Dermis microvascular lymphatic vessel endothelial cell (primary cell): ENCODE data around the gene HORMAD2. TPM values are rescaled to one million over a fixed set of nuclear protein-coding genes. Genes with fewer than 3 reads are reported as not detected.
"Not testable (repeated sequence)": the region's sequence is repeated elsewhere in the genome, so short reads cannot be mapped to it uniquely, and the experiment has no call there.

Experiments
- DNase-seq, 2 donors: peaks; one replicate each; pipeline versions ENCODE4 v3.0.0 to v3.0.0-alpha.2; 2010; ENCODE audit warnings: low read depth in 2 of 2
- total RNA-seq: library from RNA; depleted of rRNA; stranded (reverse); fragments of >200 nt; gene quantifications from 2 replicates; pipeline ENCODE4 v1.2.1, GENCODE V29; 2014

Gene HORMAD2
- total RNA-seq, 1 donor from 2014 or later = not detected

DNA sequence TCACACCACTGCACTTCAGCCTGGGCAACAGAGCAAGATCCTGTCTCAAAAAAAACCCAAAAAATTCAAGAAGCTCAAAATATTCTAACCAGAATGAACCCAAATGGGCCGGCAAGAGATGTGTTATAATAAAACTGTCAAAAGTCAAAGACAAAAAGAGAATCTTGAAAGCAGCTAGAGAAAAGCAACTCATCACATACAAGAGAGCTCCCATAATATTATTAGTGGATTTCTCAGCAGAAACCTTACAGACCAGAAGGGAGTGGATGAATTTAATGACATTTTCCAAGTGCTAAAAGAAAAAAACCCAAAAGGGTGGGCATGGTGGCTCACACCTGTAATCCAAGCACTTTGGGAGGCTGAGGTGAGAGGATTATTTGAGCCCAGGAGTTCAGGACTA is 22.9 kb upstream of the HORMAD2 start:
- DNase-seq = no peak

GRCh38 chr22:30059346-30060020 is 20.8 kb upstream of the HORMAD2 start:
- not testable (repeated sequence) for DNase-seq

- not testable (repeated sequence) for DNase-seq
These were observed 19.2 kb upstream of the HORMAD2 start for GRCh38 chr22:30061094-30061493.

DNA sequence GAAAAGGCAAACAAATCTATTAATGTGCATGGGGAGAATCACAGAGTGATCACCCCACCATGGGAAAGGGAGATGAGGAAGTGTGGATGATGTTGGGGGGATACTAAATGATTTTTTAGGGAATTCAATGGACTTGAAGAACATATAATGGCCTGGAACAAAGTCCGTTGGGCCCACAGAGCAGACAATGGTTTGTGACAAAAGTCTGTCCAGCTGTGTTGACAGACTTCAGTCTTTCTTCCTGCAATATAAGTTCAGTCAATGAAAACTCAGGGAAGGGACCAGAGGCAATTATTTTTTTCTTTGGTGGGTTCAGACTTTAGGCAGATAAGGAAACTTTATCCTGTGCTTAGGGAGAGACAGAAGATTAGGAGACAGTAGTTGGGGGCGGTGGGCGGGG is 18.0 kb upstream of the HORMAD2 start:
- no peak for DNase-seq

GRCh38 chr22:30062950-30063349 is 17.3 kb upstream of the HORMAD2 start:
- no peak for DNase-seq

DNA sequence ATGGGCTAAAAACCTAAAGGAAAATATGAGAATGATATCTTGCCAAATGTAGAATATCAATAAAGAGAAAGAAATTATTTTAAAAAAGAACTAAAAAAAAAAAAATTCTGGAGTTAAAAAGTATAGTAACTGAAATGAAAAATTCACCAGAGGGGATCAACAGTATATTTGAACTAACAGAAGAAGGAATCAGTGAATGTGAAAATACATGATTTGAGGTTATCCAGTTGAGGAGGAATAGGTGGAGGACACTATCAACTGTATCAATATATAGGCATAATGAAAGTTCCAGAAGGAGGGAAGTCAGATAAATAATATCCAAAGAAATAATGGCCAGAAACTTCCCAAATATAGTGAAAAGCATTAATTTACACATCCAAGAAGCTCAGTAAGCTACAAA is 16.1 kb upstream of the HORMAD2 start:
- DNase-seq = no peak

- no peak for DNase-seq
These were observed 6.5 kb upstream of the HORMAD2 start for GRCh38 chr22:30073743-30074142.

GRCh38 chr22:30074147-30074546 is 6.1 kb upstream of the HORMAD2 start:
- DNase-seq = no peak

DNA sequence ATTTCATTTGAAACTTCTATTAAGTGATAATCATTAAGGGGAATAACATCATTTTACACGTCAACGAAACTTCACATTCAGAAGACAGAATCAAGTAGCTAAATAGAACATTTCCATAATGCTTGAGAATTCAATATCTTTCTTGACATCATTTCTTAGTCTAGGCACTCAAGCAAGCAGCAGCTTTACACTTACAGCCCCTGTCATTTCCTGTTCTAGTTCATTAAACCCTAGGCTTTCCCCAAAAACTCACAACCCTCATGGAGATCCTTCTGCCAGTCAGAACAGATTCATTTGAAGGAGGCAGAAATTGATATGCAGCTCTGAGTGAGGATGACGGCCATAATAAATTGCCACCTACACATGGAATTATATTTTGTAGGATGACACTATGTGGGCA is 5.3 kb upstream of the HORMAD2 start:
- DNase-seq = no peak

DNA sequence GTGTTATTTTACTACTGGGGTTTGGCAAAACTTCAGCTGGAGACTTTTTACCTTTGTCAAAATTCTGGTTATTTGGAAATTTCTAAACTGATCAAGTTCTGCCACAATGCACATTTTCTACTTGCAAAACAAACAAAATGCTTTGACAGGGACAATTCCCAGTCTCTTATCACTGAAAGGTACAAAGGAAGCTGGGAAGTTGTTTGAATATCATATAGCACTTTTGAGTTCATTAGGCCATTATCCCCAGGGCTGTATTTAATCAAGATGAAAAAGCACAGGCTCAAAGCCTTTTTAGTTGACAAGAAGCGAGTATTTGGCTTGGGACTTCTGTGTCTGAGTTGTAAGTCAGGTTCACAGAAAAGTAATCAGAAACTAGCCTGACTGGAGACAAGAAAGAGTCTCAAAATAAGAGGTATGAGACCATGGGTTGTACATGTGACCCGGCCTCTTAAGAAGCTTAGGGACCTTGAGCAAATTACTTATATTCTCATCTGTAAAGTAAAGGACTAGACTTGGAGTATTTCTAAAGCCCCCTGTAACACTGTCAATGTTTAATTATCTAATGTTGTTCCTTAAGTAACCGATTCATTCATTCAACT is 2.9 kb upstream of the HORMAD2 start:
- DNase-seq = no peak

DNA sequence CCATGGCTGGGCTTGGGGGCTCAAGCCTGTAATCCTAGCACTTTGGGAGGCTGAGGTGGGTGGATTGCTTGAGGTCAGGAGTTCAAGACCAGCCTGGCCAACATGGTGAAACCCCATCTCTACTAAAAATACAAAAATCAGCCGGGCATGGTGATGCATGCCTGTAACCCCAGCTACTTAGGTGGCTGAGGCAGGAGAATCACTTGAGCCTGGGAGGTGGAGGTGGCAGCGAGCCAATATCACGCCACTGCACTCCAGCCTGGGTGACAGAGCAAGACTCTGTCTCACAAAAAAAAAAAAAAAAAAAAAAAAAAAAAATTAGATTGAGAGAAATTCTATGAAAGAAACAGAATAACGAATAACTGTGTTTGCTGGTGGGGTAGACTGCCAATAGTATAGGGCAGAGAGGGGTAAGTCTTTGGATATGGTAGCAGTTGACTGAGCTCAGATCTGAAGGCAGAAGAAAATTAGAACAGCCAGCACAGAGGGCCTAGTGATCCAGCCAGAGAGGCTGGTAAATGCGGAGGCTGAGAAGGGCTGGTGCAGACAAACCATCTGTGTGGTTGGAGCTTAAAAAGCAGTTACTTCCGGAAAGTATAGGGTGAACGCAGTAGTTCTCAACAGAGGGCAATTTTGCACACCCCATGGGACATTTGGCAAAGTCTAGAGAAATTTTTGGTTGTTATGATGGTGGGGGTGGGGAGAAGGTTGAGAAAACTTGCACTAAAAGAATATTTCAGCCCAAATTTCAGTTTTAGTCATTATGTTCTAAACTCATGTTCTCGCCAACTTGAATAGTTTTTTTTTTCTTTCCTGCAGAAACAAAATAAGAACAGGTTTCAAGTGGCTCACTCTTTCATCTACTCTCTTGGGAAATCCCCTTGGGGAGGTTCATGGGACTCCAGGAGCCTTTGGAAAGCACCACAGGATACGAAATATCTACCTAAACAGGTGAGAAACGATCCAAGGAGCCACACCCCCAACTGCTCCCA is 1.6 kb upstream of the HORMAD2 start:
- no peak for DNase-seq

DNA sequence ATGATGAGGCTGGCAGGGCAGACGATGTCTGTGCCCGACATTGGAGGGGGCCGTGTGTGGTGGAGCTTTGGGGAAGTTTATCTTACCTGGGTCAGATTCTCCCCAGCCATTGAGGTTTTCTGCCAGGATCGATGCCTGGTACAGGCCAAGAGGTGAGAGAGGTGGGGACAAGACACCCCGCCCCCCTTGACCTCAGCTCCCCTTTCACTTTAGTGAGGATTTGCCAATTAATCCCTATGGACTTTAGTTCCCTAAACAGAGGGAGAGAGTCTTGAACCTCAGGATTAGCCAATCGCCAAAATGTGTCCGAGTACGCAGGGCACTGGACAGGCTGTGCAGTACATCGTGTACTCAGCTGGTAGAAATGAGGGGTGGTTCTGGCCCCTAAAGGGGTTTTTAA is 541 bp downstream of the HORMAD2 start:
- no peak for DNase-seq

DNA sequence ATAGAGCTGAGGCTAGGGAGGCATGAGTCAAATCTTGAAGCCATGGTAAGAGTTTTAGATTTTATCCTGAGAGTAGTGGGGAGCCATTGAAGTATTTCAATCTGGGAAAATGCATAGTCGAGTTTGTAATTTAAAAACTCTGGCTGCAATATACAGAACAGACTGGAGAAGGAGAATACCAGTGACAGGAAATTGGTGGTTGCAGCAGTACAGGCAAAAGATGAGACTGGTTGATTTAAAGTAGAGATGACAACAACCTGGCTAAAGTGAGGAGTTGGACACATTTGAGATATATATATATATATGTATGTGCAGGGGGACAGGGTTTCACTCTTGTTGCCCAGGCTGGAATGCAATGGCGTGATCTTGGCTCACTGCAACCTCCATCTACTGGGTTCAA is 6.2 kb downstream of the HORMAD2 start:
- DNase-seq = no peak

DNA sequence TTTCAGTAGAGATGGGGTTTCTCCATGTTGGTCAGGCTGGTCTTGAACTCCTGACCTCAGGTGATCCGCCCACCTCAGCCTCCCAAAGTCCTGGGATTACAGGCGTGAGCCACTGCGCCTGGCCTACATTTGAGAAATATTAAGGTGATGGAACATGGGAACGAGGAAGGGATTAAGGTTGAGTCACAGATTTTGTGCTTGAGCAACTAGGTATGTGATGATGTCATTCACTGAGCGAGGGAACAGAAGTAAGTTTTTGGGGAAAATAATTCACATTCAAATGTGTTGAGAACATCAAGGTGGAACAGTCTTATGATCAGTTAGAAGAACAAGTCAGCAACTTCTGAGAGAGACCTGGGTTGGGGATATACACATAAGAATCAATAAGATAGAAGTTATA is 6.8 kb downstream of the HORMAD2 start:
- DNase-seq = not testable (repeated sequence)

DNA sequence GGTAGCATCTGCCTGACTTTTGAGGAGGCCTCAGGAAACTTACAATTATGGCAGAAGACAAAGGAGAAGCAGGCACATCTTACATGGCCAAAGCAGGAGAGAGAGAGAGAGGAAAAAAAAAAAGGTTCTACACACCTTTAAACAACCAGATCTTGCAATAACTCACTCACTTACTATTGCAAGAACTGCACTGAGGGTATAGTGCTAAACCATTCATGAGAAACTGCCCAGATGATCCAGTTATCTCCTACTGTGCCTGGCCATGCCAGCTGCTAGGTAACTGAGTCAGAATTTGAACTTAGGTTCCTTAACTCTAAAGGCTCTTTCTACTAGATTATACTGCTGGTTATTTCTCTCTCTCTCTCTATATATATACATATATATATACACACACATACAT is 7.3 kb downstream of the HORMAD2 start:
- DNase-seq = no peak

DNA sequence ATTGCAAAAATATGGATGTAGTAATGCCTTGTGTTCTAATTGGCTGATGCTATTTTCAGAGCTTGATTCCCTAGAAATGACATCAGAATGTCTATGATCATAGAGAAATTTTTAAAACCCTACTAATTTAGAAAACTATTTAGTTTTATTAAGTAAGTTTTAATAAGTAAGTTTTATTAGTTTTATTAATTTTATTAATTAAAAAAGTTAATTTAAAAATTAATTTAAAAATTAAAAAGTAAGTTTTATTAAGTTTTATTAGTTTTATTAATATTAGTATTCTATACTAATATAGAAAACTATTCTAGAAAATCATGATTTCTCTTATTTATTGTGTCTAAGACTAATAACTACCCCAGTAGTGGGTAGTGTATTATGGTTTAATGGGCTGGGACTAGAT is 8.2 kb downstream of the HORMAD2 start:
- no peak for DNase-seq

- DNase-seq = no peak
These were observed 9.4 kb downstream of the HORMAD2 start for GRCh38 chr22:30089655-30089974.

DNA sequence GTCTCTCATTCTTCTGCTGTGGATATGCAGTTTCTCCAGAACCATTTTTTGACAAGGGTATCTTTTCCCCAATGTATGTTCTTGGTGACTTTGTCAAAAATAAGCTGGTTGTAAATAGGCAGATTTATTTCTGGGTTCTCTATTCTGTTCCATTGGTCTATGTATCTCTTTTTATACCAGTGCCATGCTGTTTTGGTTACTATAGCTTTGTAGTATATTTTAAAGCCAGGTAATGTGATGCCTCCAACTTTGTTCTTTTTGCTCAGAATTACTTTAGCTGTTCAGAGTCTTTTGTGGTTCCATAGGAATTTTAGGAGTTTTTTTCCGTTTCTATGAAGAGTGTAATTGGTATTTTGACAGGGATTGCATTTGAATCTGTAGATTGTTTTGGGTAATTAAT is 12.4 kb downstream of the HORMAD2 start:
- no peak for DNase-seq

- no peak for DNase-seq
These were observed 14.5 kb downstream of the HORMAD2 start for GRCh38 chr22:30094804-30095203.

- DNase-seq = no peak
These were observed 17.6 kb downstream of the HORMAD2 start for GRCh38 chr22:30097861-30098260.

- not testable (repeated sequence) for DNase-seq
These were observed 20.5 kb downstream of the HORMAD2 start for GRCh38 chr22:30100770-30101169.

DNA sequence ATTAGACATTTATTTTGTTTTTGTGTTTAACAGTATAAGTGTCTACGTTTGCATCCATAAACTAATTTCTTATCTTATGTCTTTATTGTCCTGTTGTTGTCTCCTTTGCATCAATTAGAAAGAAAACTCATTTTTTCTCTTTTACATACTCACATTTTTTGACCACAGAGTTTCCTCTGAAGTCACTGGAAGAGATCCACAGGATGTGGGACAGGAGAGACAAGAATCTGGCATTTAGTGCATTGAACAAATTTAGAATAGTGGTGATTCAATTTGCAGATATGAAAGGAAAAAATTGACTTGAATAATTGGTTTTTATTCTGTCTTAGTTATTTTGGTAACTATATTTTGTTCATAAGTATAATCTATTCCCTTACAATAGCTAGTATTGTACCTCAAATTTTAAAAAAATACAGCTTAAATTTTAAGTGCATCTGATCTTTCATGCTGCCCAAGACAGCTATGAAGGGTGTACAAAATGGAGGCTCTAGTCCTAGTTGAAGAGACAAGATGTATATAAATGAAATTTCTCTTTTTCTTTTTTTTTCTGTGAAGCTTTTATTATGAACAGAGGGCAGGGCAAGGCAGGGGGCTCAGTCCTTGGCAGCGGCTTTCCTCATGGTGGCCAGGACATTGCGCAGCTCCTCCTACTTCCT is 24.4 kb downstream of the HORMAD2 start:
- DNase-seq = no peak
